ENCODE data around the gene CHRNB2.

Gene CHRNB2

DNA sequence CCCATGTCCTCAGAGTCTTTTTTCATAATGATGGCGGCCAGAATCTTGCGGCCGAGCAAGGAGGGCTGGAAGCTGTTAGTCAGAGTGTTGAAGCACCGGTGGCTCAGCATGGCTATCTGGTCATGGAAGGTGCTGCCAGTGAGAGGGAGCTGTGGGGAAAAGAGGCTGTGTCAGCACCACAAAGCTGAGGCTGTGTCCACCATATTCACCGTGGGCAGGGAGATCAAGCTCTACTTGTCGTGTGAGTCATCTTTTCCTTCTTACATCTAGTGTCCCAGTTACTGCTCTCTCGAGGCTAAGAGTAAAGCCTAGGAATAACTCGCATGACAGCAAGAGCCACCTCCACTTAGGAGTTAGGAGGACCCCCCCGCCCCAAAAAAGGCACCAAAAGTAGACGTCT is 22.2 kb downstream of the CHRNB2 start:
- Histone ChIP-seq H3K9me3 (ENCODE audit: severe bottlenecking) (no peaks in the 10 kb centered on the region), H3K4me3 (ENCODE audit: severe bottlenecking) (no peak overlapping the region), H3K27ac (ENCODE audit: poor library complexity, severe bottlenecking) (no peak overlapping the region), H3K27me3 (ENCODE audit: insufficient read depth, poor library complexity, severe bottlenecking) (no peaks in the 10 kb centered on the region), H3K4me1 (ENCODE audit: insufficient read depth, poor library complexity, severe bottlenecking) (no peaks in the 10 kb centered on the region), H3K36me3 (ENCODE audit: low read depth) (peaks cover 98% of the 10 kb centered on the region)
- TF ChIP-seq, protein P1, sequence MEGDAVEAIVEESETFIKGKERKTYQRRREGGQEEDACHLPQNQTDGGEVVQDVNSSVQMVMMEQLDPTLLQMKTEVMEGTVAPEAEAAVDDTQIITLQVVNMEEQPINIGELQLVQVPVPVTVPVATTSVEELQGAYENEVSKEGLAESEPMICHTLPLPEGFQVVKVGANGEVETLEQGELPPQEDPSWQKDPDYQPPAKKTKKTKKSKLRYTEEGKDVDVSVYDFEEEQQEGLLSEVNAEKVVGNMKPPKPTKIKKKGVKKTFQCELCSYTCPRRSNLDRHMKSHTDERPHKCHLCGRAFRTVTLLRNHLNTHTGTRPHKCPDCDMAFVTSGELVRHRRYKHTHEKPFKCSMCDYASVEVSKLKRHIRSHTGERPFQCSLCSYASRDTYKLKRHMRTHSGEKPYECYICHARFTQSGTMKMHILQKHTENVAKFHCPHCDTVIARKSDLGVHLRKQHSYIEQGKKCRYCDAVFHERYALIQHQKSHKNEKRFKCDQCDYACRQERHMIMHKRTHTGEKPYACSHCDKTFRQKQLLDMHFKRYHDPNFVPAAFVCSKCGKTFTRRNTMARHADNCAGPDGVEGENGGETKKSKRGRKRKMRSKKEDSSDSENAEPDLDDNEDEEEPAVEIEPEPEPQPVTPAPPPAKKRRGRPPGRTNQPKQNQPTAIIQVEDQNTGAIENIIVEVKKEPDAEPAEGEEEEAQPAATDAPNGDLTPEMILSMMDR (IDR thresholded peaks at IDR 0.05; ENCODE audit: poor library complexity, severe bottlenecking) = no peak
- DNase-seq (ENCODE audit: low spot score) (no peak), ATAC-seq (ENCODE audit: low read depth) (no peak)

DNA sequence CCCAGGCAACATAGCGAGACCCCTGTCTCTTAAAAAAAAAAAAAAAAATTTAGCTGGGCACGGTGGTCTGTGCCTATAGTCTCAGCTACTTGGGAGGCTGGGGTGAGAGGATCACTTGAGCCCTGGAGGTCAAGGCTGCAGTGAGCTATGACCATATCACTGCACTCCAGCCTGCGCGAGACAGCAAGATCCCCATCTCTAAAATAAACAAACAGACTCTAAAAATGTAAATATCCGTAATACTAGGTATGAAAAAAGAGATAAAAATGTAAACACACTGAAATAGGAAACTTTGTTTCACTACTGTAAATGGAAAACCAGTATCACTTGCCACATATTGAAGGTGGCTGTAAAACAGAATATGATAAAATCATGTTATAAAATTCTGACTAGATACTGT is 23.2 kb downstream of the CHRNB2 start:
- ATAC-seq (ENCODE audit: low read depth) (no peak), DNase-seq (ENCODE audit: low spot score) (no peak)
- Histone ChIP-seq H3K36me3 (ENCODE audit: low read depth) (peaks cover 98% of the 10 kb centered on the region), H3K4me1 (ENCODE audit: insufficient read depth, poor library complexity, severe bottlenecking) (no peaks in the 10 kb centered on the region), H3K4me3 (ENCODE audit: severe bottlenecking) (no peak overlapping the region), H3K9me3 (ENCODE audit: severe bottlenecking) (no peaks in the 10 kb centered on the region), H3K27me3 (ENCODE audit: insufficient read depth, poor library complexity, severe bottlenecking) (no peaks in the 10 kb centered on the region), H3K27ac (ENCODE audit: poor library complexity, severe bottlenecking) (no peak overlapping the region)
- TF ChIP-seq, protein P1 (IDR thresholded peaks at IDR 0.05; ENCODE audit: poor library complexity, severe bottlenecking) = no peak

DNA sequence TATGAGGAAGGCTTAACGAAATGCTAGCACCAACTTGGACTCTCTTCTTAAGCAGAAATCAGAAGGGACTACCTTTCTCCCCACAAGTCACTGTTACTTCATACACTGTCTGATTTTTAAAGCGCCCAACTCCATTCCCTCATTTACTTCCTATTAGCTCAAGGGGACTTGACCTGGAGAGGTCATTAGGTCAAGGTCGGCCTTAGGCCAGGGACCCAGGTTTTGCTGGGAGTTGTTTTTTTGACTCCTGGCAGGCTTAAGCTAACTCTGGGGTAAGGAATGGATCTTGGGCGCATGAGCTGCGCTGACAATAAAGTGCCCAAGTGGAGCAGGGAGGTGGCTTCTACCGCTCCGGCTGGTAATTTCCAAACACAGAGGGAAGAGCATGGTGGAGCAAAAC is 23.6 kb downstream of the CHRNB2 start:
- Histone ChIP-seq H3K4me1 (ENCODE audit: insufficient read depth, poor library complexity, severe bottlenecking) (no peaks in the 10 kb centered on the region), H3K27ac (ENCODE audit: poor library complexity, severe bottlenecking) (no peak overlapping the region), H3K4me3 (ENCODE audit: severe bottlenecking) (no peak overlapping the region), H3K36me3 (ENCODE audit: low read depth) (peaks cover 98% of the 10 kb centered on the region), H3K9me3 (ENCODE audit: severe bottlenecking) (no peaks in the 10 kb centered on the region), H3K27me3 (ENCODE audit: insufficient read depth, poor library complexity, severe bottlenecking) (no peaks in the 10 kb centered on the region)
- TF ChIP-seq, protein P1 (IDR thresholded peaks at IDR 0.05; ENCODE audit: poor library complexity, severe bottlenecking) = no peak
- no peak for DNase-seq (ENCODE audit: low spot score)
- no peak for ATAC-seq (ENCODE audit: low read depth)

GRCh38 chr1:154593390-154593789 is 25.8 kb downstream of the CHRNB2 start:
- H3K4me3 ChIP-seq (ENCODE audit: severe bottlenecking) = no peak overlapping the region
- H3K27ac ChIP-seq (ENCODE audit: poor library complexity, severe bottlenecking) = no peak overlapping the region
- DNase-seq (ENCODE audit: low spot score) (no peak), ATAC-seq (ENCODE audit: low read depth) (no peak)
- H3K9me3 ChIP-seq (ENCODE audit: severe bottlenecking) = no peaks in the 10 kb centered on the region
- H3K27me3 ChIP-seq (ENCODE audit: insufficient read depth, poor library complexity, severe bottlenecking) = no peaks in the 10 kb centered on the region
- no peaks in the 10 kb centered on the region for H3K4me1 ChIP-seq (ENCODE audit: insufficient read depth, poor library complexity, severe bottlenecking)
- H3K36me3 ChIP-seq (ENCODE audit: low read depth) = peaks cover 98% of the 10 kb centered on the region
- TF ChIP-seq, protein P1 (IDR thresholded peaks at IDR 0.05; ENCODE audit: poor library complexity, severe bottlenecking) = no peak

DNA sequence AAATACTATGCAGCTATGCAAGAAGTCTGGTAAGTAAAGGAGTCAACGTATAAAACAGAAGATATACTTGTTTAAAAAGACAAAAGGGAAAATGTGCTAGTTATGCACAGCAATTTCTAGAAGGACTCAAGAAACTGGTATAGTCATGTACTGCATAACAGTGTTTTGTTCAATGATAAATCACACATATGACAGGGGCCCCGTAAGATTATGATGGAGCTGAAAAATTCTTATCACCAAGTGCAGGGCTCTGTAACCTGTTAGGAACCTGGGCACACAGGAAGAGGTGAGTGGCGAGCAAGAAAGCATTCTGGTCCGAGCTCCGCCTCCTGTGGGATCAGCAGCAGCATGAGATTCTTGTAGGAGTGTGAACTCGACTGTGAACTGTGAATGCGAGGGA is 27.2 kb downstream of the CHRNB2 start:
- Histone ChIP-seq H3K4me3 (ENCODE audit: severe bottlenecking) (no peak overlapping the region), H3K4me1 (ENCODE audit: insufficient read depth, poor library complexity, severe bottlenecking) (no peaks in the 10 kb centered on the region), H3K9me3 (ENCODE audit: severe bottlenecking) (no peaks in the 10 kb centered on the region), H3K27me3 (ENCODE audit: insufficient read depth, poor library complexity, severe bottlenecking) (no peaks in the 10 kb centered on the region), H3K36me3 (ENCODE audit: low read depth) (peaks cover 98% of the 10 kb centered on the region), H3K27ac (ENCODE audit: poor library complexity, severe bottlenecking) (no peak overlapping the region)
- ATAC-seq (ENCODE audit: low read depth) = no peak
- no peak for DNase-seq (ENCODE audit: low spot score)
- TF ChIP-seq, protein P1 (IDR thresholded peaks at IDR 0.05; ENCODE audit: poor library complexity, severe bottlenecking) = no peak

Data from RWPE2 (cell line).